ENCODE data around the gene GRK6.

The GRK6 gene

DNA sequence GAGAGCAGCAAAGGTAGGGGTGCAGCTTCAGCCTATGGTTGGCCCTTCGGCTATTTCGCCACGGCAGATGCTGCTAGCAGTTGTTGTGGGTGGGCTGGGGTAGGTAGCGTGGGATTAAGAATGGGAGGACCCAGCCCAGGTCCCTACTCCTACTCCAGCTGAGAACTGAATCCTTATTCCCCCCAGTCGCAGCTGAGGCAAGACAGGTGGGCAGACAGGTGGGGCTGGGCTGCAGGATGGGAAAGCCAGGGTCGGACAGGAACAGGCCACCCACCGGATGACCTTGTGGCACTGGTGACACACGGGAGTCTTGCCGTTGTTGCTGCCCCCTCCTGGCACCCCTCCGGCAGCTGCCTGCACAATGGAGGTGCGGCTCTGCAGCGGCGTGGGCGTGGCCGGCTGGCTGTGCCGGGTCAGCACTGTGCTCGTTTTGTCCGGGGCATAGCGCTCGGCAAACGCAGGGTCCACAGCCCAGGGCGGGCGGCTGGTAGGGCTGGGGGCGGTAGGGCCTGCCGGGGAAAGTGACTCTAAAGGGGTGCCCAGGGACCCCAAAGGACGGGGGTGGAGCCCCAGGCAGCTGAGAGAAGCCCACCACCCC, 62.7 kb downstream of the GRK6 start:
- DNase-seq (ENCODE audit: low read depth) = no peak
- no peak overlapping the region for H3K4me3 ChIP-seq (ENCODE audit: low read depth, low read length)
- TF ChIP-seq, protein P1, sequence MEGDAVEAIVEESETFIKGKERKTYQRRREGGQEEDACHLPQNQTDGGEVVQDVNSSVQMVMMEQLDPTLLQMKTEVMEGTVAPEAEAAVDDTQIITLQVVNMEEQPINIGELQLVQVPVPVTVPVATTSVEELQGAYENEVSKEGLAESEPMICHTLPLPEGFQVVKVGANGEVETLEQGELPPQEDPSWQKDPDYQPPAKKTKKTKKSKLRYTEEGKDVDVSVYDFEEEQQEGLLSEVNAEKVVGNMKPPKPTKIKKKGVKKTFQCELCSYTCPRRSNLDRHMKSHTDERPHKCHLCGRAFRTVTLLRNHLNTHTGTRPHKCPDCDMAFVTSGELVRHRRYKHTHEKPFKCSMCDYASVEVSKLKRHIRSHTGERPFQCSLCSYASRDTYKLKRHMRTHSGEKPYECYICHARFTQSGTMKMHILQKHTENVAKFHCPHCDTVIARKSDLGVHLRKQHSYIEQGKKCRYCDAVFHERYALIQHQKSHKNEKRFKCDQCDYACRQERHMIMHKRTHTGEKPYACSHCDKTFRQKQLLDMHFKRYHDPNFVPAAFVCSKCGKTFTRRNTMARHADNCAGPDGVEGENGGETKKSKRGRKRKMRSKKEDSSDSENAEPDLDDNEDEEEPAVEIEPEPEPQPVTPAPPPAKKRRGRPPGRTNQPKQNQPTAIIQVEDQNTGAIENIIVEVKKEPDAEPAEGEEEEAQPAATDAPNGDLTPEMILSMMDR (IDR thresholded peaks at IDR 0.05; ENCODE audit: low read depth, low read length, missing control alignments) = peak; percentile 7

DNA sequence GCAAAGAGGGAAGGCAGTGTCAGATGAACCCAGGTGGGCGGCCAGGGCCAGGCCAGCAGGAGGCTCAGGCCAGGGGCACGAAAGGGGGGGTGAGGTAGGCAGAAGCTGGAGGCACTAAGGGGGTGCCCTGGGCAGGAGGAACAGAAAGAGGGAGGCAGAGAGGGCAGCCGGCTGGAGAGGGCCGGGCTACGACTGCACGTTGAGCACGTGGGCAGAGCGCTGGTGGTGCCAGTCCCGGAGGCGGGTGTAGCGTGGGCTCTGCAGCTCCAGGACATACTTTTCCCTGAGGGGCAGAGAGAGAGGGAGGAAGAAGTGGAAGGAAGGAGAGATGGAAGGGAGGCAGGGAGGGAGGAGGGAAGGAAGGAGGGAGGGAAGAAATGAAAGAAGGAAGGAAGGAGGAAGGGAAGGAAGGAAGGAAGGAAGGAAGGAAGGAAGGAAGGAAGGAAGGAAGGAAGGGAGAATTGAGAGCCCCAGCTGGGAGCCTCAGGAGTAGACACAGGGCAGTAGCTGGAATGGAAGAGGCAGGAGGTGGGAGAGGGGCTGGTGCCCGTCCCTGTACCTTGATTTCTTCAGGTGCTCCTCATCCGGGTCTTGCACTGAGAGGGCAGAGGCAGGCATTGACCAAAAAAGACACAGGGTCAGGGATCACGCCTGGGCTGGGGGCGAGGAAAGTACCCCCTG, 64.0 kb downstream of the GRK6 start:
- no peak overlapping the region for H3K4me3 ChIP-seq (ENCODE audit: low read depth, low read length)
- DNase-seq (ENCODE audit: low read depth) = no peak
- TF ChIP-seq, protein P1 (IDR thresholded peaks at IDR 0.05; ENCODE audit: low read depth, low read length, missing control alignments) = no peak

DNA sequence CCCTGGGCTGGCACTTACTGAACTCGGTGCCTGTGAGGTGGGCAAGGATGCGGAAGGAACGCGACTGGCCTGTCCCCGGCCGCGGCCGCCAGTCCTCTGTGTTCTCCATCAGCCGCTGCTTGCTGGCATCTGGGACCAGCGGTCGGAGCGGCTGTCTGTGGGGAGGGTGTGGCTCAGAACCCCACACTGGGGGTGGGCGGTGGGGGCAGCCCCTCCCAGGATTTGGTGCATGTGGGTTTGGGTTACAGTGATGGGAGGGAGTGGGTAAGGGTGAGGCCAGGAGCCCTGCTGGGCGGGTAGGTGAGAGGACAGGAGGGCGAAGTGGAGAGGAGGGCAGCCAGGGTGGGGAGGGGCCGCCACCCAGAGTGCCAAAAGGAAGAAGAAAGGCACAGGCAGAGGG, 64.5 kb downstream of the GRK6 start:
- no peak overlapping the region for H3K4me3 ChIP-seq (ENCODE audit: low read depth, low read length)

DNA sequence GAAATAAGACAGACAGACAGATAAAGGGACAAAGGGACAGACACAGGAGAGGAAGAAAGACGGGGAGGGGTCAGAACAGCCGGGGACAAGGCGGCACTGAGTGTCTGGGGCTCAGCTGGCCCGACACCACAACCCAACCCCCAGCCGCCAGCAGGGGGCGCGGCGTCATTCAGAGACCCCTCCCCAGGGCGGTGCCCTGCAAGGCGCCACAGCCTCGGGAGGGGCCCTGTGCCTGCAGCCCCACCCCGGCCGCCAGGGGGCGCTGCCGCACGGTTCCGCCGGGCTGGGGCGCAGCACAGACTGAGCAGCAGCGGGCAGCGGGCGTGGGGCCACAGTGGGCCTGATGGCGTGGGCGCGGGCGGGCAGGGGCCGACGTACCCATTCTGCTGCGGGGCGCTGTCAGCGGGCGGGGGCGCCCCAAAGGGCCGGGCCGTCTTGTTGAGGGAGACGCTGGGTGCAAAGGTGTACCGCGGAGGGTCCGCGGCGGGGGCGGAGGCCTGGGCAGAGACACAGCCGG, 65.0 kb downstream of the GRK6 start:
- DNase-seq (ENCODE audit: low read depth) = no peak
- no peak overlapping the region for H3K4me3 ChIP-seq (ENCODE audit: low read depth, low read length)
- TF ChIP-seq, protein P1 (IDR thresholded peaks at IDR 0.05; ENCODE audit: low read depth, low read length, missing control alignments) = peak; percentile 79

More for the DNA sequence above, 64.5 kb downstream of the GRK6 start:
- DNase-seq (ENCODE audit: low read depth) = no peak
- TF ChIP-seq, protein P1 (IDR thresholded peaks at IDR 0.05; ENCODE audit: low read depth, low read length, missing control alignments) = no peak

GRCh38 chr5:177491983-177492746, 65.7 kb downstream of the GRK6 start:
- TF ChIP-seq, protein P1 (IDR thresholded peaks at IDR 0.05; ENCODE audit: low read depth, low read length, missing control alignments) = no peak
- no peak overlapping the region for H3K4me3 ChIP-seq (ENCODE audit: low read depth, low read length)
- DNase-seq (ENCODE audit: low read depth) = no peak
